ENCODE measurements around the gene SEPTIN5.

GRCh38 chr22:19769393-19769715, 55.1 kb downstream of the SEPTIN5 start:
- TF ChIP-seq CHD4 (IDR thresholded peaks at IDR 0.05; ENCODE audit: insufficient read depth, insufficient replicate concordance, low read depth, low read length, poor library complexity, severe bottlenecking) (no peak), CTCF (IDR thresholded peaks at IDR 0.05 in 2 of 3, conservative IDR thresholded peaks at IDR 0.05 in 1 of 3; ENCODE audit: insufficient read depth in 2 of 3, low read depth in 1 of 3, low read length in 3 of 3) (0 out of 6 replicates have a peak, but pooled peaks of 1 of the 3 experiments have one; percentile 2), JUN (IDR thresholded peaks at IDR 0.05; ENCODE audit: borderline replicate concordance, low read depth, low read length) (no peak), JUN (CRISPR knock-in tag; IDR thresholded peaks at IDR 0.05; ENCODE audit: borderline replicate concordance) (no peak), EZH2 (IDR thresholded peaks at IDR 0.05; ENCODE audit: borderline replicate concordance, low read depth, low read length) (no peak), DNMT1 (IDR thresholded peaks at IDR 0.05) (no peak), SMARCE1 (IDR thresholded peaks at IDR 0.05) (no peak), REST (IDR thresholded peaks at IDR 0.05; ENCODE audit: borderline replicate concordance) (no peak), REST (CRISPR knock-in tag; IDR thresholded peaks at IDR 0.05; ENCODE audit: low read depth) (no peak), FOXP1 (CRISPR knock-in tag; IDR thresholded peaks at IDR 0.05) (no peak), SETDB1 (IDR thresholded peaks at IDR 0.05; ENCODE audit: low read length) (peak; percentile 38), SPI1 (IDR thresholded peaks at IDR 0.05; ENCODE audit: borderline replicate concordance, low read depth, low read length) (no peak), U2AF2 (optimal IDR thresholded peaks at IDR 0.05; ENCODE audit: low read depth, low read length) (no peak), RAD21 (CRISPR knock-in tag; conservative IDR thresholded peaks at IDR 0.05 in 1 of 2, IDR thresholded peaks at IDR 0.05 in 1 of 2) (no peak), NR2F6 (CRISPR knock-in tag; IDR thresholded peaks at IDR 0.05) (no peak)
